ENCODE measurements around the gene PPIAL4G.

DNA sequence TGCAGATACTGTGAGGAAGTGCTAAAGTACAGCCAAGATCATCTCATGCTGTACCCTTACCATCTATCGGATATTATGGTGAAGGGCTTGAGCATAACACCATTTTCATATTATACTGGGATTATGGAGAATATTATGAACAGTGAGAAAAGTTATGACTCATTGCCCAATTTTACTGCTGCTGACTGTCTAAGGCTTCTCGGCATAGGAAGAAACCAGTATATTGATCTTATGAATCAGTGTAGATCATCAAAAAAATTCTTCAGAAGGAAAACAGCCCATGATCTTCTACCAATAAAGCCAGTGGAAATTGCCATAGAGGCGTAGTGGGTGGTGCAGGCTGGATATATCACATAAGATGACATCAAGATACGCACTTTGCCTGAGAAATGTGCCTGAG lies 47.7 kb downstream of the PPIAL4G start:
- no peak for TF ChIP-seq ZNF596 (tag by site-specific recombination; IDR thresholded peaks at IDR 0.05)
- TF ChIP-seq, protein P1, sequence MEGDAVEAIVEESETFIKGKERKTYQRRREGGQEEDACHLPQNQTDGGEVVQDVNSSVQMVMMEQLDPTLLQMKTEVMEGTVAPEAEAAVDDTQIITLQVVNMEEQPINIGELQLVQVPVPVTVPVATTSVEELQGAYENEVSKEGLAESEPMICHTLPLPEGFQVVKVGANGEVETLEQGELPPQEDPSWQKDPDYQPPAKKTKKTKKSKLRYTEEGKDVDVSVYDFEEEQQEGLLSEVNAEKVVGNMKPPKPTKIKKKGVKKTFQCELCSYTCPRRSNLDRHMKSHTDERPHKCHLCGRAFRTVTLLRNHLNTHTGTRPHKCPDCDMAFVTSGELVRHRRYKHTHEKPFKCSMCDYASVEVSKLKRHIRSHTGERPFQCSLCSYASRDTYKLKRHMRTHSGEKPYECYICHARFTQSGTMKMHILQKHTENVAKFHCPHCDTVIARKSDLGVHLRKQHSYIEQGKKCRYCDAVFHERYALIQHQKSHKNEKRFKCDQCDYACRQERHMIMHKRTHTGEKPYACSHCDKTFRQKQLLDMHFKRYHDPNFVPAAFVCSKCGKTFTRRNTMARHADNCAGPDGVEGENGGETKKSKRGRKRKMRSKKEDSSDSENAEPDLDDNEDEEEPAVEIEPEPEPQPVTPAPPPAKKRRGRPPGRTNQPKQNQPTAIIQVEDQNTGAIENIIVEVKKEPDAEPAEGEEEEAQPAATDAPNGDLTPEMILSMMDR (tag by site-specific recombination; IDR thresholded peaks at IDR 0.05): no peak
- TF ChIP-seq ZNF548 (tag by site-specific recombination; IDR thresholded peaks at IDR 0.05): no peak
- no peak for TF ChIP-seq ZFP41 (tag by site-specific recombination; IDR thresholded peaks at IDR 0.05; ENCODE audit: borderline replicate concordance)

Data from HEK293 (cell line).